Peyer's patch (tissue), 4 donors: Measurements from ENCODE around the gene MTX3. TPM values are rescaled to one million over a fixed set of nuclear protein-coding genes. Genes with fewer than 3 reads are reported as not detected.

Experiments used
- DNase-seq, 3 donors: peaks; one replicate each; pipeline ENCODE4 v3.0.0-alpha.2; 2017 to 2019
- H3K27ac ChIP-seq, 4 donors: fragments of 200-600 bp; sonication (generic); one replicate each; pipeline ENCODE4 v1.5.1; 2016 to 2019
- H3K27me3 ChIP-seq, 2 donors: fragments of 200-600 bp; sonication (generic); one replicate each; pipeline ENCODE4 v1.5.1; 2019
- H3K36me3 ChIP-seq, 3 donors: fragments of 200-600 bp; sonication (generic); one replicate each; pipeline ENCODE4 v1.5.1; 2016 to 2019
- H3K4me1 ChIP-seq, 4 donors: fragments of 200-600 bp; sonication (generic); one replicate each; pipeline ENCODE4 v1.5.1; 2016 to 2019
- H3K4me3 ChIP-seq, 4 donors: fragments of 200-600 bp; sonication (generic); 1 replicate in 3 of 4; 2 replicates in 1 of 4; pipeline ENCODE4 v1.5.1; 2016 to 2019; ENCODE audit warnings: mild to moderate bottlenecking in 1 of 4
- H3K9me3 ChIP-seq, 4 donors: fragments of 200-600 bp; sonication (generic); one replicate each; pipeline ENCODE4 v1.5.1; 2016 to 2019; ENCODE audit warnings: mild to moderate bottlenecking in 1 of 4
- POLR2A ChIP-seq, 2 donors: fragments of 450-650 bp; IDR thresholded peaks; one replicate each; pipeline ENCODE4 v1.5.1; 2017; ENCODE audit warnings: antibody characterized with exemption in 2 of 2, mild to moderate bottlenecking in 2 of 2, moderate library complexity in 2 of 2
- total RNA-seq, 4 donors: library from RNA; depleted of rRNA; stranded (reverse); fragments of >200 nt; gene quantifications; one replicate each; pipeline ENCODE4 v1.1.0, GENCODE V29; 2016
- TF ChIP-seq, protein P1 (sequence below), 6 experiments: fragments of 450-650 bp in 4 of 6; fragments of 200-600 bp in 2 of 6; sonication (generic) in 1 of 6; IDR thresholded peaks; one replicate each; pipeline ENCODE4 v1.5.1; 2017 to 2019; ENCODE audit warnings: antibody characterized with exemption in 6 of 6, mild to moderate bottlenecking in 3 of 6, moderate library complexity in 1 of 6

The MTX3 gene
- total RNA-seq = 10 to 100 TPM in 1 of 4 donors, 1 to 10 TPM in 3; 8.4 to 11.6 (median 9.2) TPM

DNA sequence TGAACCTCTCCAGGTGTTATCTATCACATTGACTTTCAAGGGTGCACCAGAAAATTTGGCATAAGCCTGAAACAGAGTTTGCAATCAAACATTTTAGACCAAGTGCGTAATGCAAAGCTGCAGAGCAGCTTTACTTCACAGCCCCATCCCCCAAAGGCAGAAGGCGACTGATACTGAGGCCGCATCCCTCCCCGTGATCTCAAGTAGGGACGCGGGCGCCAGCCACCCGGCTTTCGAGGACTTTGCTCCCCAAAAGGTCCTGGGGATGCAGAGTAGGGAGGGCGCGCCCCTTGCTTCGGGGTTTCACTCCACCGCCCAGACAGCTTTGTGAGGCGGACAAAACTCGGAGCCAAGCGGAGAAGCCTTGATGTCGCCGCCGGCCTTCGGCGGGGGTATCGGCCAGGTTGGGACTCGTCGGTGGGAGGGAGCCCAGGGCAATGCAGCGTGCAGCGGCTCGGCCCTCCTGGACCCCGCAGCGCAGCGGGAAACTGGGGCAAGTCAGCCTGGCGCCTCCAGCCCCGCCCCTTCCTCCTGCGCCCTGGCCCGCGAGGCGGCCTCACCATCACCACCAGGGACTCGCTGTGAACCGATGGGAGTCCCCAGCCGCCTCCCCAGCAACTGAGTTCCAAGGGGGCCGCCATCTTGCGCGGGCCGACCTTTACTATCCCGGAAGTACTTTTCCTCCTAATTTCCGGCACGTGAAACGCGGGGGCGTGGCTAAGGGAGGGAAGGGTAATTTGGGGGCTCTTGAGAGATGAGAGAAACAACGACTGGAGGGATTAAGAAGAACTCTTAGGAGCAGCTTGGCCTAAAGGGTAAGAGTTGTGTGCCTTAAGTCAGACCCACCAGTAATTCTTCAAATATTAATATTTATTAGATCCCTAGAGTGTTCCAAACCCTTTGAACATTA, at the start of gene MTX3:
Gene MTX3 (minus strand): TSS at position 665 of the 910 bp plus-strand sequence. CDS start 24 bp downstream, at position 641.
- TF ChIP-seq POLR2A (IDR thresholded peaks at IDR 0.05) = peak in 1 of 2 donors; percentile 28
- TF ChIP-seq, protein P1, sequence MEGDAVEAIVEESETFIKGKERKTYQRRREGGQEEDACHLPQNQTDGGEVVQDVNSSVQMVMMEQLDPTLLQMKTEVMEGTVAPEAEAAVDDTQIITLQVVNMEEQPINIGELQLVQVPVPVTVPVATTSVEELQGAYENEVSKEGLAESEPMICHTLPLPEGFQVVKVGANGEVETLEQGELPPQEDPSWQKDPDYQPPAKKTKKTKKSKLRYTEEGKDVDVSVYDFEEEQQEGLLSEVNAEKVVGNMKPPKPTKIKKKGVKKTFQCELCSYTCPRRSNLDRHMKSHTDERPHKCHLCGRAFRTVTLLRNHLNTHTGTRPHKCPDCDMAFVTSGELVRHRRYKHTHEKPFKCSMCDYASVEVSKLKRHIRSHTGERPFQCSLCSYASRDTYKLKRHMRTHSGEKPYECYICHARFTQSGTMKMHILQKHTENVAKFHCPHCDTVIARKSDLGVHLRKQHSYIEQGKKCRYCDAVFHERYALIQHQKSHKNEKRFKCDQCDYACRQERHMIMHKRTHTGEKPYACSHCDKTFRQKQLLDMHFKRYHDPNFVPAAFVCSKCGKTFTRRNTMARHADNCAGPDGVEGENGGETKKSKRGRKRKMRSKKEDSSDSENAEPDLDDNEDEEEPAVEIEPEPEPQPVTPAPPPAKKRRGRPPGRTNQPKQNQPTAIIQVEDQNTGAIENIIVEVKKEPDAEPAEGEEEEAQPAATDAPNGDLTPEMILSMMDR (IDR thresholded peaks at IDR 0.05) = no peak
- Histone ChIP-seq H3K27ac (peak within 1 kb of the TSS; percentile 72 to 76 (median 75)), H3K4me1 (peaks cover 0 to 11% (median 3%) of the 10 kb centered on the region in 4 donors), H3K27me3 (no peaks in the 10 kb centered on the region), H3K9me3 (no peaks in the 10 kb centered on the region), H3K4me3 (peak within 1 kb of the TSS; percentile 69 to 89 (median 79)), H3K36me3 (peaks cover 0 to 27% (median 0%) of the 10 kb centered on the region in 3 donors)
- peak; percentile 81 to 92 (median 89) for DNase-seq

DNA sequence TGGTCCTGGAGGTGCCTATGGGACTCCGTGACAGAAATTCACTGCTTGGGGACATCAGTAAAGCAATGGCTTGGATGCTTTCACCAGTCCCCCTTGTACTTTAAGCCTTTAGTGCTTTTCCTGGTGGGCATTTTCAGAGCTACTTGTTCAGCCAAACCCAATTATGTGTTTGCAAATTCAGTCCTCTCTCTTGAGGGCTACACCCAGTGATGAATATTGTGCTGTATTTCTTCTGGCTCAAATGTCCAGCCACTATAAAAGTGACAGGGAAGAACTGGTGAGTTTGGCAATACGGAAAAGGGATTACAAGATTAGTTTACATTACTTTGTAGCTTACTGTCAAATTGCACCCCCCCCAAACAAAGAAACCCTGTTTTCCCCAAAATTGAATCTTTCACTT, 48.6 kb upstream of the MTX3 start:
- no peaks in the 10 kb centered on the region for H3K9me3 ChIP-seq

DNA sequence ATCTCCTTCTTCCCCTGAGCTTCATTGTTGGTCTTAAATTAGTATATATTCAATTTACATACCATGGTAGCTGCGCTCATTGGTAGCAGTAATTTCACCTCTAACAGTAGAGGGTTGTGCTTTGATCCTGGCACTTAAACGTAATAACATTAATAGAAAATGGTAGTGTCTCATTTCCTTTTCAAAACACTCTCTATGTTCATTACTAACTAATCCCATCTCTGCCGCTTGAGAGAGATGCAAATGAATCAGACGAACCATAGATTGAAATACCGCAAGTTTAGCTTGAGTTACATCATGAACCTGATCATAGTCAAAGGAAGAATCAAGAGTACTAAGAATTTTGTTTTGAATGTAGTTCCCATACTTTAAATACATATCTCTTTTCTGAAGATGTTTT, 46.3 kb upstream of the MTX3 start:
- H3K27me3 ChIP-seq = peaks cover 0 to 8% of the 10 kb centered on the region in 2 donors
- no peaks in the 10 kb centered on the region for H3K36me3 ChIP-seq
- H3K9me3 ChIP-seq = no peaks in the 10 kb centered on the region
- no peak overlapping the region for H3K4me3 ChIP-seq
- H3K4me1 ChIP-seq = peaks cover 0 to 4% (median 0%) of the 10 kb centered on the region in 4 donors
- no peak overlapping the region for H3K27ac ChIP-seq
- no peak for DNase-seq
- no peak for TF ChIP-seq POLR2A (IDR thresholded peaks at IDR 0.05)
- TF ChIP-seq, protein P1 (IDR thresholded peaks at IDR 0.05) = no peak

More for the DNA sequence above, 48.6 kb upstream of the MTX3 start:
- H3K27ac ChIP-seq = no peak overlapping the region
- no peaks in the 10 kb centered on the region for H3K36me3 ChIP-seq
- DNase-seq = no peak
- no peak overlapping the region for H3K4me3 ChIP-seq
- H3K4me1 ChIP-seq = peaks cover 0 to 4% (median 0%) of the 10 kb centered on the region in 4 donors
- TF ChIP-seq, protein P1 (IDR thresholded peaks at IDR 0.05) = no peak
- TF ChIP-seq POLR2A (IDR thresholded peaks at IDR 0.05) = no peak
- peaks cover 0 to 8% of the 10 kb centered on the region in 2 donors for H3K27me3 ChIP-seq

DNA sequence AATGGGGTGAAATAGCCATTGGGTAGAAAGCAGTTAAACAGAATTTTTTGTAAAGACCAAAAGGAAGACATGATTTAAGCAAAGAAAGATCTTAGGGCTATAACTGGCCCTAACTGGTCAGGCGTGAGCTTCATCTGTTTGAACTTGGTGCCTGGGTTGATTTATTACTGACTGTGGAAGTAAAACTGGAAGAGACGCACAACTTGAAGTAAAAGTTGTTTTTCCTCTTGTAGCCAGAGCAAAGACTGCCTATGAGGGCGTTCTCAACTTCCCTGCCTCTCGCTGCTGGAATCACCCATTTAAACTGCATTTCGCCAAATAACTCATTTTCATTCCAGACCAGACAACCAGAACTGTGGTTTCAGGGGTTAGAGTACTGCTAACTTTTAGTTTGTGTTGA, 45.6 kb upstream of the MTX3 start:
- no peaks in the 10 kb centered on the region for H3K36me3 ChIP-seq
- H3K27ac ChIP-seq = no peak overlapping the region
- no peaks in the 10 kb centered on the region for H3K9me3 ChIP-seq
- H3K4me1 ChIP-seq = peaks cover 0 to 4% (median 0%) of the 10 kb centered on the region in 4 donors
- no peak overlapping the region for H3K4me3 ChIP-seq
- DNase-seq = no peak
- peaks cover 0 to 8% of the 10 kb centered on the region in 2 donors for H3K27me3 ChIP-seq
- TF ChIP-seq, protein P1 (IDR thresholded peaks at IDR 0.05) = no peak
- TF ChIP-seq POLR2A (IDR thresholded peaks at IDR 0.05) = no peak

DNA sequence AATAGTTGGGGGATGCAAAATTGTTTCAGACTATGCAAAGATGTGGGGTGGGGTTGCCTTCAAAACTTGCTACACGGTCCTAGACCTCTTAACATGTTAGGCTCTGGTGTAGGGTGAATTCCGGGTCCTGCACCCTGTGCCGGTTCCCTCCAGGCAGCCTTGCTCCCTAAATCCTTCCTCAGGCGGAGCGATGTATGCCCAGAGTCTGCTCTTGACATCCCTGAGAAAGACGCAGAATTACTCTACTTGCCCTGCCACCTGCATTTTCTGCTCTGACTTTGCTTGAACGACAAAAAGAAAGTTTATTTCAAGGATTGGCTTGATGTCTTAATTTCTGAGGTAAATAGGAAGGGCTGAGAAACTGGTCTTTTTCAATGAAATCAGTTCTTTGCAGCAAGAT, 44.8 kb upstream of the MTX3 start:
- DNase-seq = no peak
- no peaks in the 10 kb centered on the region for H3K9me3 ChIP-seq
- H3K36me3 ChIP-seq = no peaks in the 10 kb centered on the region
- no peak overlapping the region for H3K4me3 ChIP-seq
- no peak for TF ChIP-seq POLR2A (IDR thresholded peaks at IDR 0.05)
- TF ChIP-seq, protein P1 (IDR thresholded peaks at IDR 0.05) = no peak
- H3K27me3 ChIP-seq = peaks cover 0 to 8% of the 10 kb centered on the region in 2 donors
- no peak overlapping the region for H3K27ac ChIP-seq
- peaks cover 0 to 4% (median 0%) of the 10 kb centered on the region in 4 donors for H3K4me1 ChIP-seq
